ENCODE data around the gene REXO1.

DNA sequence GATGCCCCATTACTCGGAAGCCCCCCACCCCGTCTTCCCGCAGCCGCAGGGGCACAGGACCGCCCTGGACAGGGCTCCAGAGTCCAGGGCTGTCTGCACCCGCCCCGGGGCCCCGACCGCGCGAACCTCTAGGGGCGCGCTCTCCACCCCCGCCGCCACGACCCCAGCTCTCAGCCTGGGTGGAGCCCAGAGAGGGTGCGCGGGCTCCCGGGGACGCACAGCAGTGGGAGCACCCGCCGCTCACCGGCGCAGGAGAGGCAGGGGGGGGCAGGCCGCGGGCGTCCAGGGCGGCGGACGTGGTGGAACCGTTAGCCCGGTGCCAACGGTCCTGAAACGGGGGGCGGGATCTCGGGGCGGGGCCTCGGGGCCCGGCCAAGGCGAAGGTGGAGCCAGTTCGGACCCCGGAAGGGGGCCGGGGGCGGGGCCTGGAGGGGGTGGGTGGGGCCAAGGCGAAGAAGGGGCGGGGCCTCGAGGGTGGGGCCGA is 36.3 kb downstream of the REXO1 start, which contains the start of gene ATP8B3:
- TF ChIP-seq CTCF (IDR thresholded peaks at IDR 0.05) (no peak), EP300 (IDR thresholded peaks at IDR 0.05) (no peak), POLR2A (IDR thresholded peaks at IDR 0.05) (no peak)
